HG03432 (cell line): ENCODE data around the gene CCNB1.
A peak's percentile ranks its signal among the peaks of the same experiment; 100 is the strongest.
"Not testable (repeated sequence)": the region's sequence is repeated elsewhere in the genome, so short reads cannot be mapped to it uniquely, and the experiment has no call there.

Source experiments
- ATAC-seq: cut with Tn5 transposase; IDR thresholded peaks from one replicate; pipeline ENCODE4 v1.9.1; 2021; ENCODE audit warnings: mild to moderate bottlenecking, moderate library complexity; ENCODE audit not compliant: unreplicated experiment

CCNB1 gene

GRCh38 chr5:69166686-69167492, at the start of gene CCNB1:
Gene CCNB1, plus strand, starts transcription at chr5:69167150. Its CDS starts 113 bp downstream, at chr5:69167263.
- peak; percentile 100 for ATAC-seq

DNA sequence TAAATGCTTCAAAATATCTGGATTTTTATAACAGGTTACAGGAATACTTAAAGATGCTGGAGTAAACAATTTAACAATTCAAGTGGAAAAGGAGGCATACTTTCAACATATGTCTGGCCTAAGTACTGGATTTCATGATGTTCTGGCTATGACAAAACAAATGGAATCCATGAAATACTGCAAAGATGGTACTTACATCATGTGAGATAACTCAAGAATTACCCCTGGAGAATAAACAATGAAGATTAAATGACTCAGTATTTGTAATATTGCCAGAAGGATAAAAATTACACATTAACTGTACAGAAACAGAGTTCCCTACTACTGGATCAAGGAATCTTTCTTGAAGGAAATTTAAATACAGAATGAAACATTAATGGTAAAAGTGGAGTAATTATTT, 37.5 kb upstream of the CCNB1 start:
- ATAC-seq: no peak

- ATAC-seq: no peak
These were observed 36.7 kb upstream of the CCNB1 start for GRCh38 chr5:69130241-69130640.

DNA sequence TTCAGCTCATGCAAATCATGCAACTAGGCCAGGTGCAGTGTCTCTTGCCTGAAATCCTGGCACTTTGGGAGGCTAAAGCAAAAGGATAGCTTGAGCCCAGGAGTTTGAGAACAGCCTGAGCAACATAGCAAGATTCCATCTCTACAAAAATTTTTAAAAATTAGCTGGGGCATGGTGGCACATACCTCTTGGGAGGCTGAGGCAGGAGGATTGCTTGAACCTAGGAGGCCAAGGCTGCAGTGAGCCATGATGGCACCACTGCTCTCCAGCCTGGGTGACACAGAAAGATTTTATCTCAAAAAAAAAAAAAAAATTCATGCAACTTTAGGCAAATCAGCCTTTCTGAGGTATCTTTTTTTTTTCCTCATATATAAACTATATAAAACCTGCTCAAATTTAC, 35.6 kb upstream of the CCNB1 start:
- no peak for ATAC-seq

GRCh38 chr5:69134126-69134525, 32.8 kb upstream of the CCNB1 start:
- no peak for ATAC-seq

DNA sequence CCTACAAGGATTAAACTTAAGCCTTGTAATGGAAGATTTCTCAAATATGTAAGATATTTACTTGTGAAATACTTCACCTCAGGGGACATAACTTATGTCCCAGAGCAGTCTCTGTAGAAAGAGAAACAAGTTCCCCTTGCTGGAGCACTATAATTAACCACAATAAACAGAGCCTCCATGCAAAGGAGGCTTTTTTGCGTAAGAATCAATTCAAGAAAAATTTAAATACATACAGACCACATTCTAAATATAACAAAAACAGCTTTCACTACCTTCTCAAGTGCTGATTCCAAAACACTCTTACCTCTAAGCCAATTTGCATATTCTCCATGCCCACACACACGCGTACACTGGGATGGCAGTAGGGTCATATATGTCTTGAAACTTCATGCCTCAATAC, 30.7 kb upstream of the CCNB1 start:
- ATAC-seq: peak; percentile 96

- not testable (repeated sequence) for ATAC-seq
These were observed 29.7 kb upstream of the CCNB1 start for GRCh38 chr5:69137208-69137607.

- ATAC-seq: no peak
These were observed 29.1 kb upstream of the CCNB1 start for GRCh38 chr5:69137807-69138206.

- no peak for ATAC-seq
These were observed 28.2 kb upstream of the CCNB1 start for GRCh38 chr5:69138766-69139165.

- ATAC-seq: not testable (repeated sequence)
These were observed 26.7 kb upstream of the CCNB1 start for GRCh38 chr5:69140239-69140638.

GRCh38 chr5:69140827-69141226, 26.1 kb upstream of the CCNB1 start:
- ATAC-seq: no peak

DNA sequence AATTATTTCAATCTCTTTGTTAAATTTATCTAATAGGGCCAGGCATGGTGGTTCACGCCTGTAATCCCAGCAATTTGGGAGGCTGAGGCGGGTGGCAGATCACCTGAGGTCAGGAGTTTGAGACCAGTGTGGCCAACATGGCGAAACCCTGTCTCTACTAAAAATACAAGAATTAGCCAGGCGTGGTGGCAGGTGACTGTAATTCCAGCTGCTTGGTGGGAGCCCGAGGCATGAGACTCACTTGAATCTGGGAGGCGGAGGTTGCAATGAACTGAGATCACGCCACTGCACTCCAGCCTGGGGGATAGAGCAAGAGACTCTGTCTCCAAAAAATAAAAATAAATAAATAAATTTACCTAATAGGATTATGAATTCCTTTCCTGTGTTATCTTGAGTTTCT, 18.4 kb upstream of the CCNB1 start:
- ATAC-seq: not testable (repeated sequence)

DNA sequence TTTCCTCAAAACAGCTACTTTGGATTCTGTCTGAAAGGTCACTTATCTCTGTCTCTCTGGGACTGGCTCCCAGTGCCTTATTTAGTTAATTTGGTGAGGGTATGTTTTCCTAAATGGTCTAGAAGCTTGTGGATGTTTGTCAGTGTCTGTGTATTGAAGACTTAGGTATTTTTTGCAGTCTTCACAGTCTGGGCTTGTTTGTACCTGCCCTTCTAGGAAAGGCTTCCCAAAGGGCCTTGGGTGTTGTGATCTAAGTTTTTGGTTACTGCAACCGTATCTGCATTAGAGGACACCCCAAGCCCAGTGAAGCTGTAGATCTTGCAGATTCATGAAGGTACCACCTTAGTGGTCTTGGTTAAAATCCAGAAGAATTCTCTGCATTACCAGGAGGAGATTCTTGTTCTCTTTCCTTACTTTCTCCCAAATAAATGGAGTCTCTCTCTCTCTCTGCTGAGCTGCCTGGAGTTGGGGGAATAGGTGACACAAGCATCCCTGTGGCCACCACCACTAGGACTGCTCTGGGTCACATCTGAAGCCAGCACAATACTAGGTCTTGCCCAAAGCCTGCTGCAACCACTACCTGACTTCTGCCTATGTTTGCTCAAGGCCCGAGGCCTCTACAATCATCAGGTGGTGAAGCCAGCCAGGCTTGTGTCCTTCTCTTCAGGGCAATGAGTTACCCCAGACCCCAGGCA, 17.8 kb upstream of the CCNB1 start:
- no peak for ATAC-seq

DNA sequence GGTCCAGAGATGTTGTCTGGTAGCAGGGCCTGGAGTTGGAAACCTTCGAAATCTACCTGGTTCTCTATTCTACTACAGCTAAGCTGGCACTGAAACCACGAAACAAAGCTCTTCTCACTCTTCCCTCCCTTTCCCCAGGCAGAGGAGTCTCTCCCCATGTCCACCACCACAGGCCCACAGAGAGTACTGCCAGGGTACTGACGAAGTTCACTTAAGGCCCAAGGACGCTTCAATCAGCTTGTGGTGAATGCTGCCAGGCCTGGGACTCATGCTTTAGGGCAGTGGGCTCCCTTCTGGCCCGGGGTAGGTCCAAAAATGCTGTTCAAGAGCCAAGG, 17.3 kb upstream of the CCNB1 start:
- ATAC-seq: no peak

DNA sequence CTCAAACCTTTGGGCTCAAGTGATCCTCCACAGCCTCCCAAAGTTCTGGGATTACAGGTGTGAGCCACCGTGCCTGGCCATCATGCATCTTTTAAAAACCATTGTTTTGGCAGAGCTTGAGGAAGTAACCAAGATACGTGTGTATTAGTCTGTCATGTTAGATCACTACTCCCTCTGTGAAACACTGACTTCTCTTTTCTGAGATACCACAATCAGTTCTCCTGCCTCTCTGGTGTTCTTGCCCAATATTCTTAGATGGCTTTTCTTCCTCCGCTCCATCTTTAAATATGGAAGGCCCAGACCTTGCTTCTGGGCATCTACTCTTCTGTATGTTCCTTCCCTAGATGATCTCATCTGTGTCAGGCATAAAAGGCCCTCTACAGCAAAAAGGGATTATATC, 14.2 kb upstream of the CCNB1 start:
- no peak for ATAC-seq

- no peak for ATAC-seq
These were observed 10.5 kb upstream of the CCNB1 start for GRCh38 chr5:69156456-69156855.

- no peak for ATAC-seq
These were observed 8.9 kb upstream of the CCNB1 start for GRCh38 chr5:69158039-69158438.

- no peak for ATAC-seq
These were observed 6.3 kb upstream of the CCNB1 start for GRCh38 chr5:69160651-69161050.

- no peak for ATAC-seq
These were observed 524 bp downstream of the CCNB1 start for GRCh38 chr5:69167493-69167855.

- no peak for ATAC-seq
These were observed 979 bp downstream of the CCNB1 start for GRCh38 chr5:69167929-69168328.

DNA sequence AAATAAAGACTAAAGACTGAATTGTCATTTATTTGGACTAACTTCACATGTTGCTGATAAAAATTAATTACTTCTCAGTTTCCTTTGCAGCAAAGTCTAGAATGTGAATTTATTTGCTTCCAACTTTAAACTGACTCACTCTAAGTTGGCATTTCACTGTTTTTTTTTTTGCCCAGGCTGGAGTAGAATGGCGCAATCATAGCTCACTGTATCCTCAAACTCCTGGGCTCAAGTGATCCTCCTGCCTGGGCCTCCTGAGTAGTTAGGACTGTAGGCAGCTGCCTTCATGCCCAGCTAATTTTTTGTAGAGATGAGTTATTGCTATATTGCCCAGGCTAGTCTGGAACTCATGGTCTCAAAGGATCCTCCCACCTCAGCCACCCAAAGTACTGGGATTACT, 3.5 kb downstream of the CCNB1 start:
- ATAC-seq: no peak

- no peak for ATAC-seq
These were observed 4.0 kb downstream of the CCNB1 start for GRCh38 chr5:69170969-69171368.
